K562 (cell line): ENCODE data around the gene TSPAN13. TPM values are rescaled to one million over a fixed set of nuclear protein-coding genes. Genes with fewer than 3 reads are reported as not detected.

ENCODE experiments used
- ATAC-seq: fragments of 200-7000 bp; cut with Tn5 transposase; 3 replicates; pipeline ENCODE4 v1.9.1; 2020; ENCODE audit warnings: moderate library complexity
- BruUV-seq: library from RNA; stranded (reverse); fragments of 400-500 nt; replicated peaks from 2 replicates; lab custom pipeline; 2021; lab: Mats Ljungman, UMichigan
- CTCF ChIA-PET: fragments of 300-600 bp; formaldehyde crosslinking; extraction: SDS; loops from one replicate; lab custom pipeline; 2021; ENCODE audit warnings: low intra/inter-chr PET ratio; lab: Yijun Ruan, JAX
- POLR2A ChIA-PET: fragments of 300-600, 350-650 bp; sonication (Branson Sonifier 250); formaldehyde crosslinking; extraction: SDS; loops from one replicate; lab custom pipeline; 2021; ENCODE audit warnings: antibody characterized with exemption, inconsistent platforms; lab: Yijun Ruan, JAX
- DNase-seq, 4 experiments: peaks; one replicate each; pipeline versions ENCODE4 v3.0.0 to v3.0.0-alpha.2; 2011 to 2018; ENCODE audit warnings: low spot score in 3 of 4, mixed read lengths in 3 of 4; ENCODE audit errors: extremely low read depth in 1 of 4
- FAIRE-seq: peaks from 2 replicates; lab custom pipeline; 2011; peaks lifted over from hg19 to GRCh38; lab: Jason Lieb, UNC
- H2AFZ ChIP-seq: 2 replicates; pipeline ENCODE4 v1.6.0; 2011; ENCODE audit warnings: low read depth, low read length, control low read depth, inconsistent platforms
- H3K27ac ChIP-seq: fragments of 200-600 bp; 3 replicates; pipeline ENCODE4 v1.8.0; 2011; ENCODE audit warnings: low read depth, mild to moderate bottlenecking, control low read depth, inconsistent platforms, low read length, moderate library complexity, mixed read lengths; ENCODE audit errors: extremely low read depth
- H3K27me3 ChIP-seq, 2 experiments: fragments of 300-600 bp in 1 of 2; 2 replicates in 1 of 2; 3 replicates in 1 of 2; pipeline versions ENCODE4 v1.6.0 to v1.8.0; 2011; ENCODE audit warnings: inconsistent platforms in 2 of 2, low read length in 2 of 2, mild to moderate bottlenecking in 1 of 2, mixed read lengths in 1 of 2, moderate library complexity in 1 of 2; ENCODE audit not compliant: control insufficient read depth in 2 of 2, insufficient read depth in 2 of 2
- H3K36me3 ChIP-seq: fragments of 300-600 bp; 3 replicates; pipeline ENCODE4 v1.8.0; 2011; ENCODE audit warnings: mild to moderate bottlenecking, low read length, inconsistent platforms; ENCODE audit not compliant: control insufficient read depth, insufficient read depth
- H3K4me1 ChIP-seq, 2 experiments: fragments of 200-600 bp in 1 of 2; replicated peaks in 1 of 2; 2 replicates in 1 of 2; 3 replicates in 1 of 2; pipeline versions ENCODE4 v1.5.1 to v1.8.0; 2011; ENCODE audit warnings: inconsistent platforms in 2 of 2, low read length in 2 of 2, mild to moderate bottlenecking in 1 of 2, mixed read lengths in 1 of 2, moderate library complexity in 1 of 2; ENCODE audit not compliant: control insufficient read depth in 2 of 2, insufficient read depth in 2 of 2
- H3K4me2 ChIP-seq: 2 replicates; pipeline ENCODE4 v1.6.1; 2011; ENCODE audit warnings: low read length, control low read depth, inconsistent platforms, mixed read lengths; ENCODE audit not compliant: insufficient read depth
- H3K4me3 ChIP-seq: fragments of 200-600 bp; sonication (generic), shearing (Covaris generic); 2 replicates; pipeline ENCODE4 v1.5.1; 2016; ENCODE audit warnings: control low read depth, inconsistent platforms
- H3K79me2 ChIP-seq: fragments of 200-600 bp; 3 replicates; pipeline ENCODE4 v1.8.0; 2011; ENCODE audit warnings: low read length, inconsistent platforms; ENCODE audit not compliant: control insufficient read depth, insufficient read depth
- H3K9ac ChIP-seq, 2 experiments: 2 replicates each; pipeline versions ENCODE4 v1.6.0 to v1.6.1; 2011; ENCODE audit warnings: low read depth in 2 of 2, low read length in 2 of 2, control low read depth in 1 of 2, inconsistent platforms in 1 of 2, mild to moderate bottlenecking in 1 of 2, mixed read lengths in 1 of 2; ENCODE audit not compliant: insufficient read depth in 1 of 2
- H3K9me1 ChIP-seq: one replicate; pipeline ENCODE4 v1.6.0; 2011; ENCODE audit warnings: inconsistent platforms, mild to moderate bottlenecking, low read length, moderate library complexity; ENCODE audit not compliant: control insufficient read depth, insufficient read depth
- H3K9me3 ChIP-seq: replicated peaks from 2 replicates; pipeline ENCODE4 v1.5.1; 2011; ENCODE audit warnings: low read depth, low read length, inconsistent platforms; ENCODE audit not compliant: control insufficient read depth, insufficient read depth
- H4K20me1 ChIP-seq: replicated peaks from 2 replicates; pipeline ENCODE4 v1.6.1; 2011; ENCODE audit warnings: low read length, inconsistent platforms, mixed read lengths; ENCODE audit not compliant: control insufficient read depth, insufficient read depth
- ARNT ChIP-seq, 2 experiments: fragments of 450-650 bp; IDR thresholded peaks; 2 replicates each; pipeline ENCODE4 v1.6.1; 2016; ENCODE audit warnings: mild to moderate bottlenecking in 1 of 2
- BCL6 ChIP-seq: fragments of 250-450 bp; sonication (Bioruptor Pico); IDR thresholded peaks from 2 replicates; pipeline ENCODE4 v1.4.0; 2020
- BRCA1 ChIP-seq, 2 experiments: fragments of 450-650 bp in 1 of 2; sonication (generic) in 1 of 2; formaldehyde crosslinking in 1 of 2; IDR thresholded peaks; 2 replicates each; pipeline versions ENCODE4 v1.5.0 to v1.6.1; 2017 to 2020; ENCODE audit warnings: mild to moderate bottlenecking in 1 of 2, missing genetic modification reagents in 1 of 2
- GABPA ChIP-seq: fragments of 200-800 bp; sonication (Bioruptor generic); conservative IDR thresholded peaks from 2 replicates; pipeline ENCODE4 v1.6.1; 2016; ENCODE audit warnings: low read depth, missing genetic modification characterization, missing compliant biosample characterization
- HNRNPLL ChIP-seq: fragments of 200-400 bp; formaldehyde crosslinking; IDR thresholded peaks from 2 replicates; pipeline ENCODE4 v1.6.1; 2017; ENCODE audit warnings: low read length, low read depth, mild to moderate bottlenecking; ENCODE audit not compliant: poor library complexity, severe bottlenecking
- KDM1A ChIP-seq, 2 experiments: fragments of 450-650 bp; IDR thresholded peaks; 2 replicates each; pipeline ENCODE4 v1.6.1; 2016; ENCODE audit warnings: mild to moderate bottlenecking in 2 of 2
- MCM5 ChIP-seq: fragments of 450-650 bp; IDR thresholded peaks from 2 replicates; pipeline ENCODE4 v1.6.1; 2016; ENCODE audit warnings: low read depth
- MTA3 ChIP-seq: fragments of 450-650 bp; formaldehyde crosslinking; IDR thresholded peaks from 2 replicates; pipeline ENCODE4 v1.6.1; 2017; ENCODE audit warnings: mild to moderate bottlenecking, borderline replicate concordance
- PHF8 ChIP-seq: fragments of 200-600 bp; sonication (generic); IDR thresholded peaks from 2 replicates; pipeline ENCODE4 v1.6.1; 2012; ENCODE audit warnings: mixed run types, mild to moderate bottlenecking, inconsistent platforms, low read length, moderate library complexity, borderline replicate concordance
- PML ChIP-seq: IDR thresholded peaks from 2 replicates; pipeline ENCODE4 v1.6.1; 2012; ENCODE audit warnings: low read length, inconsistent platforms
- POLR2A ChIP-seq: fragments of 450-650 bp; conservative IDR thresholded peaks from 2 replicates; pipeline ENCODE4 v1.6.1; 2016
- RBM25 ChIP-seq: fragments of 200-400 bp; formaldehyde crosslinking; IDR thresholded peaks from 2 replicates; pipeline ENCODE4 v1.6.1; 2018; ENCODE audit warnings: low read length, low read depth, moderate library complexity; ENCODE audit not compliant: severe bottlenecking
- SNRNP70 ChIP-seq: fragments of 200-400 bp; formaldehyde crosslinking; optimal IDR thresholded peaks from 2 replicates; pipeline ENCODE3; 2017; ENCODE audit warnings: low read depth, low read length
- WGBS: fragments of 100-300 bp; shearing (Covaris generic); methylation state at CpG from one replicate; pipeline ENCODE4 v1.1.6; 2016; ENCODE audit warnings: low coverage, mixed read lengths; ENCODE audit not compliant: insufficient coverage; ENCODE audit errors: missing lambda C conversion rate; 5-methylcytosine and 5-hydroxymethylcytosine counted together
- in situ Hi-C: fragments of 300-500 bp; cut with MboI; formaldehyde crosslinking; loops from 4 replicates; pipeline ENCODE4 v1.15.0; 2018; ENCODE audit warnings: inconsistent platforms, mixed read lengths
- intact Hi-C: fragments of 100-400 bp; cut with micrococcal nuclease; formaldehyde crosslinking; loops from 2 replicates; pipeline ENCODE4 v1.14.2; 2022
- polyA plus RNA-seq, 8 experiments: library from polyadenylated mRNA; depleted of rRNA in 4 of 8; stranded (reverse) in 5 of 8; unstranded in 3 of 8; fragments of >200 nt; fragmentation: Nextera tagmentation in 2 of 8; fragmentation: Illumina TruSeq in 1 of 8; extraction: Ambion mirVana in 2 of 8; extraction: Trizol in 1 of 8; gene quantifications; 2 replicates each; pipeline versions ENCODE4 v1.2.1 to v1.2.3, GENCODE V29; 2011 to 2014; ENCODE audit warnings: inconsistent platforms in 1 of 8, missing spikeins in 1 of 8
- total RNA-seq, 7 experiments: library from RNA; depleted of rRNA in 6 of 7; stranded (reverse); fragments of >200 nt in 6 of 7; fragmentation: Illumina TruSeq in 2 of 7; extraction: Trizol in 2 of 7; gene quantifications; 2 replicates each; pipeline versions ENCODE4 v1.2.1 to v1.2.3, GENCODE V29; 2011 to 2021; ENCODE audit warnings: low replicate concordance in 1 of 7
- TF ChIP-seq, protein P1 (sequence below), 2 experiments: fragments of 450-650 bp; formaldehyde crosslinking in 1 of 2; IDR thresholded peaks; 2 replicates each; pipeline versions ENCODE4 v1.4.0 to v1.6.1; 2014 to 2020; ENCODE audit warnings: mild to moderate bottlenecking in 2 of 2, borderline replicate concordance in 1 of 2, low read depth in 1 of 2

The TSPAN13 gene
- total and polyA plus RNA-seq, 9 of the 15 experiments (the other 6 are each of a cell fraction or from before 2014, with no cell fraction given), result 7.8 to 46.3 (median 20.0) TPM

DNA sequence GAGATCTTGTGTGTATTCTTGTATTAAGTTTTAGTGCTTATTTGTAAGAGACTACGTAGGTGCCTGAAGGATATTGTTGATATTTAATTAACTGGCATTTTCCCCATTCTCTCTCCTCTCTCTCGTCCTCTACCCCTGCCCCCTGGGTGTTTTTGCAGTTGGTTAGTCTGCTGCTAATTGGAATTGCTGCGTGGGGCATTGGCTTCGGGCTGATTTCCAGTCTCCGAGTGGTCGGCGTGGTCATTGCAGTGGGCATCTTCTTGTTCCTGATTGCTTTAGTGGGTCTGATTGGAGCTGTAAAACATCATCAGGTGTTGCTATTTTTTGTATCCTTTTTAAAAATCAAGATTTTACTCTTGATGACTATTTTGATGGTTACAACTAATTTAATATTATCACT is 22.5 kb downstream of the TSPAN13 start:
- peaks cover 7% of the 10 kb centered on the region; the same call in 2 of the 3 replicates for H3K79me2 ChIP-seq
- 85% methylated on average over 7 of the region's 7 CpGs for WGBS
- ATAC-seq, result no peak
- H3K4me2 ChIP-seq, result no peak overlapping the region
- H3K9me3 ChIP-seq, result no peaks in the 10 kb centered on the region
- no peaks in the 10 kb centered on the region for H3K9me1 ChIP-seq
- H4K20me1 ChIP-seq, result no peaks in the 10 kb centered on the region
- intact Hi-C loops, result no loop called here
- no peak for DNase-seq
- ChIA-PET POLR2A (no interaction called here), CTCF (no interaction called here)
- no peak for FAIRE-seq
- no peak overlapping the region for H3K9ac ChIP-seq
- H3K4me3 ChIP-seq, result no peak overlapping the region
- no peak overlapping the region for H3K27ac ChIP-seq
- BruUV-seq, result no TSS peak
- peaks cover 0 to 16% of the 10 kb centered on the region in 2 experiments; a peak in 2 of 5 replicates for H3K4me1 ChIP-seq
- H2AFZ ChIP-seq, result no peak overlapping the region
- in situ Hi-C loops, result no loop called here
- no peaks in the 10 kb centered on the region for H3K27me3 ChIP-seq
- H3K36me3 ChIP-seq, result peaks cover 3% of the 10 kb centered on the region; the same call in 1 of the 3 replicates
- TF ChIP-seq KDM1A (IDR thresholded peaks at IDR 0.05), result no peak
- TF ChIP-seq MTA3, result no peak
- no peak for TF ChIP-seq RBM25
- TF ChIP-seq BRCA1 (IDR thresholded peaks at IDR 0.05), result no peak
- TF ChIP-seq BRCA1 (CRISPR knock-in tag; IDR thresholded peaks at IDR 0.05), result no peak
- no peak for TF ChIP-seq PHF8
- TF ChIP-seq POLR2A, result no peak
- no peak for TF ChIP-seq HNRNPLL
- no peak for TF ChIP-seq SNRNP70
- TF ChIP-seq GABPA (tag), result no peak
- no peak for TF ChIP-seq PML
- no peak for TF ChIP-seq MCM5
- TF ChIP-seq, protein P1, sequence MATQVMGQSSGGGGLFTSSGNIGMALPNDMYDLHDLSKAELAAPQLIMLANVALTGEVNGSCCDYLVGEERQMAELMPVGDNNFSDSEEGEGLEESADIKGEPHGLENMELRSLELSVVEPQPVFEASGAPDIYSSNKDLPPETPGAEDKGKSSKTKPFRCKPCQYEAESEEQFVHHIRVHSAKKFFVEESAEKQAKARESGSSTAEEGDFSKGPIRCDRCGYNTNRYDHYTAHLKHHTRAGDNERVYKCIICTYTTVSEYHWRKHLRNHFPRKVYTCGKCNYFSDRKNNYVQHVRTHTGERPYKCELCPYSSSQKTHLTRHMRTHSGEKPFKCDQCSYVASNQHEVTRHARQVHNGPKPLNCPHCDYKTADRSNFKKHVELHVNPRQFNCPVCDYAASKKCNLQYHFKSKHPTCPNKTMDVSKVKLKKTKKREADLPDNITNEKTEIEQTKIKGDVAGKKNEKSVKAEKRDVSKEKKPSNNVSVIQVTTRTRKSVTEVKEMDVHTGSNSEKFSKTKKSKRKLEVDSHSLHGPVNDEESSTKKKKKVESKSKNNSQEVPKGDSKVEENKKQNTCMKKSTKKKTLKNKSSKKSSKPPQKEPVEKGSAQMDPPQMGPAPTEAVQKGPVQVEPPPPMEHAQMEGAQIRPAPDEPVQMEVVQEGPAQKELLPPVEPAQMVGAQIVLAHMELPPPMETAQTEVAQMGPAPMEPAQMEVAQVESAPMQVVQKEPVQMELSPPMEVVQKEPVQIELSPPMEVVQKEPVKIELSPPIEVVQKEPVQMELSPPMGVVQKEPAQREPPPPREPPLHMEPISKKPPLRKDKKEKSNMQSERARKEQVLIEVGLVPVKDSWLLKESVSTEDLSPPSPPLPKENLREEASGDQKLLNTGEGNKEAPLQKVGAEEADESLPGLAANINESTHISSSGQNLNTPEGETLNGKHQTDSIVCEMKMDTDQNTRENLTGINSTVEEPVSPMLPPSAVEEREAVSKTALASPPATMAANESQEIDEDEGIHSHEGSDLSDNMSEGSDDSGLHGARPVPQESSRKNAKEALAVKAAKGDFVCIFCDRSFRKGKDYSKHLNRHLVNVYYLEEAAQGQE (IDR thresholded peaks at IDR 0.05; ENCODE audit: borderline replicate concordance), result no peak
- TF ChIP-seq, protein P1 (CRISPR knock-in tag; IDR thresholded peaks at IDR 0.05; ENCODE audit: low read depth), result no peak
- no peak for TF ChIP-seq ARNT (IDR thresholded peaks at IDR 0.05)
- TF ChIP-seq BCL6, result no peak
